ENCODE measurements around the gene ABHD5. TPM values are rescaled to one million over a fixed set of nuclear protein-coding genes. Genes with fewer than 3 reads are reported as not detected.

ABHD5 gene
- total RNA-seq, 8 experiments from 2014 or later = 13.6 to 29.3 (median 18.5) TPM

GRCh38 chr3:43704697-43705096 is 14.0 kb downstream of the ABHD5 start:
- no peak for ATAC-seq (replicated peaks in 6 of 8)
- Histone ChIP-seq H3K27ac (no peak overlapping the region), H3K4me3 (no peak overlapping the region), H3K4me1 (replicated peaks in 1 of 2) (no peaks in the 10 kb centered on the region)
- in situ Hi-C loops (cut with MboI; ENCODE audit: low pct_unique_long_range_greater_than_20kb in 2 of 9, low sequenced_read_pairs in 9 of 9, unreplicated experiment in 9 of 9) = no loop called here

GRCh38 chr3:43706342-43706741 is 15.6 kb downstream of the ABHD5 start:
- no peak for ATAC-seq (replicated peaks in 6 of 8)
- whole genome bisulfite sequencing, 10 experiments = 80 to 100% (median 94%) methylated on average over 1 to 6 of the region's 7 CpGs
- Histone ChIP-seq H3K4me3 (no peak overlapping the region), H3K4me1 (replicated peaks in 1 of 2) (no peaks in the 10 kb centered on the region), H3K27ac (no peak overlapping the region)
- in situ Hi-C loops (cut with MboI; ENCODE audit: low pct_unique_long_range_greater_than_20kb in 2 of 9, low sequenced_read_pairs in 9 of 9, unreplicated experiment in 9 of 9) = no loop called here

GRCh38 chr3:43707266-43707665 is 16.5 kb downstream of the ABHD5 start:
- ATAC-seq (replicated peaks in 6 of 8) = no peak
- Histone ChIP-seq H3K4me3 (no peak overlapping the region), H3K27ac (no peak overlapping the region), H3K4me1 (replicated peaks in 1 of 2) (no peaks in the 10 kb centered on the region)
- 43 to 100% (median 88%) methylated on average over 1 to 2 of the region's 2 CpGs; no CpG with 5 or more reads in 1 of the 10 experiments for WGBS, 10 experiments
- in situ Hi-C loops (cut with MboI; ENCODE audit: low pct_unique_long_range_greater_than_20kb in 2 of 9, low sequenced_read_pairs in 9 of 9, unreplicated experiment in 9 of 9) = no loop called here

GRCh38 chr3:43707998-43708397 is 17.3 kb downstream of the ABHD5 start:
- Histone ChIP-seq H3K27ac (no peak overlapping the region), H3K4me3 (no peak overlapping the region), H3K4me1 (replicated peaks in 1 of 2) (no peaks in the 10 kb centered on the region)
- ATAC-seq (replicated peaks in 6 of 8) = no peak
- in situ Hi-C loops (cut with MboI; ENCODE audit: low pct_unique_long_range_greater_than_20kb in 2 of 9, low sequenced_read_pairs in 9 of 9, unreplicated experiment in 9 of 9) = no loop called here

- peak in 2 of 8 experiments; percentile 54 to 56 for ATAC-seq (replicated peaks in 6 of 8)
- in situ Hi-C loops (cut with MboI; ENCODE audit: low pct_unique_long_range_greater_than_20kb in 2 of 9, low sequenced_read_pairs in 9 of 9, unreplicated experiment in 9 of 9) = no loop called here
- Histone ChIP-seq H3K4me3 (no peak overlapping the region), H3K4me1 (replicated peaks in 1 of 2) (no peaks in the 10 kb centered on the region), H3K27ac (no peak overlapping the region)
- WGBS, 10 experiments = 17 to 92% (median 60%) methylated on average over 1 of the region's 1 CpG; no CpG with 5 or more reads in 3 of the 10 experiments
Measured at GRCh38 chr3:43709022-43709421, 18.3 kb downstream of the ABHD5 start.

- Histone ChIP-seq H3K4me1 (replicated peaks in 1 of 2) (no peaks in the 10 kb centered on the region), H3K27ac (no peak overlapping the region), H3K4me3 (no peak overlapping the region)
- ATAC-seq (replicated peaks in 6 of 8) = no peak
- in situ Hi-C loops (cut with MboI; ENCODE audit: low pct_unique_long_range_greater_than_20kb in 2 of 9, low sequenced_read_pairs in 9 of 9, unreplicated experiment in 9 of 9) = no loop called here
Measured at GRCh38 chr3:43710607-43711006, 19.9 kb downstream of the ABHD5 start.

GRCh38 chr3:43718296-43718695 is 27.6 kb downstream of the ABHD5 start:
- WGBS, 10 experiments = 67 to 100% (median 89%) methylated on average over 1 to 2 of the region's 2 CpGs
- no peak overlapping the region for H3K27ac ChIP-seq
- no peak overlapping the region for H3K4me3 ChIP-seq
- H3K4me1 ChIP-seq (replicated peaks in 1 of 2) = no peaks in the 10 kb centered on the region
- peak in 4 of 8 experiments; percentile 27 to 73 (median 47) for ATAC-seq (replicated peaks in 6 of 8)
- in situ Hi-C loops (cut with MboI; ENCODE audit: low pct_unique_long_range_greater_than_20kb in 2 of 9, low sequenced_read_pairs in 9 of 9, unreplicated experiment in 9 of 9) = no loop called here

- no peaks in the 10 kb centered on the region for H3K4me1 ChIP-seq (replicated peaks in 1 of 2)
- no peak overlapping the region for H3K27ac ChIP-seq
- WGBS, 10 experiments = 0 to 100% (median 62%) methylated on average over 1 to 3 of the region's 3 CpGs; no CpG with 5 or more reads in 1 of the 10 experiments
- ATAC-seq (replicated peaks in 6 of 8) = no peak
- no peak overlapping the region for H3K4me3 ChIP-seq
- in situ Hi-C loops (cut with MboI; ENCODE audit: low pct_unique_long_range_greater_than_20kb in 2 of 9, low sequenced_read_pairs in 9 of 9, unreplicated experiment in 9 of 9) = no loop called here
Measured at GRCh38 chr3:43723121-43723734, 32.5 kb downstream of the ABHD5 start.

GRCh38 chr3:43726521-43726920 is 35.8 kb downstream of the ABHD5 start:
- Histone ChIP-seq H3K27ac (no peak overlapping the region), H3K4me1 (replicated peaks in 1 of 2) (no peaks in the 10 kb centered on the region), H3K4me3 (no peak overlapping the region)
- in situ Hi-C loops (cut with MboI; ENCODE audit: low pct_unique_long_range_greater_than_20kb in 2 of 9, low sequenced_read_pairs in 9 of 9, unreplicated experiment in 9 of 9) = no loop called here
- ATAC-seq (replicated peaks in 6 of 8) = peak in 3 of 8 experiments; percentile 59 to 96 (median 94)
- WGBS, 10 experiments = 0 to 100% (median 46%) methylated on average over 1 to 4 of the region's 4 CpGs; no CpG with 5 or more reads in 2 of the 10 experiments

- H3K4me3 ChIP-seq = no peak overlapping the region
- no peak overlapping the region for H3K27ac ChIP-seq
- H3K4me1 ChIP-seq (replicated peaks in 1 of 2) = no peaks in the 10 kb centered on the region
- in situ Hi-C loops (cut with MboI; ENCODE audit: low pct_unique_long_range_greater_than_20kb in 2 of 9, low sequenced_read_pairs in 9 of 9, unreplicated experiment in 9 of 9) = no loop called here
- no peak for ATAC-seq (replicated peaks in 6 of 8)
- 33 to 100% (median 66%) methylated on average over 1 to 3 of the region's 3 CpGs; no CpG with 5 or more reads in 3 of the 10 experiments for WGBS, 10 experiments
Measured at GRCh38 chr3:43727930-43728329, 37.2 kb downstream of the ABHD5 start.

GRCh38 chr3:43728476-43728875 is 37.7 kb downstream of the ABHD5 start:
- 52 to 89% (median 75%) methylated on average over 2 to 5 of the region's 5 CpGs; no CpG with 5 or more reads in 3 of the 10 experiments for WGBS, 10 experiments
- in situ Hi-C loops (cut with MboI; ENCODE audit: low pct_unique_long_range_greater_than_20kb in 2 of 9, low sequenced_read_pairs in 9 of 9, unreplicated experiment in 9 of 9) = no loop called here
- Histone ChIP-seq H3K4me3 (no peak overlapping the region), H3K4me1 (replicated peaks in 1 of 2) (no peaks in the 10 kb centered on the region), H3K27ac (no peak overlapping the region)
- ATAC-seq (replicated peaks in 6 of 8) = no peak

- in situ Hi-C loops (cut with MboI; ENCODE audit: low pct_unique_long_range_greater_than_20kb in 2 of 9, low sequenced_read_pairs in 9 of 9, unreplicated experiment in 9 of 9) = no loop called here
- Histone ChIP-seq H3K4me1 (replicated peaks in 1 of 2) (no peaks in the 10 kb centered on the region), H3K27ac (no peak overlapping the region), H3K4me3 (no peak overlapping the region)
- no peak for ATAC-seq (replicated peaks in 6 of 8)
- WGBS, 10 experiments = 75 to 100% (median 92%) methylated on average over 1 to 5 of the region's 5 CpGs; no CpG with 5 or more reads in 3 of the 10 experiments
Measured at GRCh38 chr3:43728947-43729346, 38.2 kb downstream of the ABHD5 start.

- in situ Hi-C loops (cut with MboI; ENCODE audit: low pct_unique_long_range_greater_than_20kb in 2 of 9, low sequenced_read_pairs in 9 of 9, unreplicated experiment in 9 of 9) = no loop called here
- ATAC-seq (replicated peaks in 6 of 8) = no peak
- Histone ChIP-seq H3K27ac (no peak overlapping the region), H3K4me1 (replicated peaks in 1 of 2) (no peaks in the 10 kb centered on the region), H3K4me3 (no peak overlapping the region)
- 90 to 100% (median 100%) methylated on average over 1 of the region's 1 CpG; no CpG with 5 or more reads in 4 of the 10 experiments for WGBS, 10 experiments
Measured at GRCh38 chr3:43729707-43730414, 39.1 kb downstream of the ABHD5 start.

All from motor neuron (in vitro differentiated cells).